Ishikawa (cell line): ENCODE data around the gene FASN.

Source experiments
- CREB1 ChIP-seq: IDR thresholded peaks from 2 replicates; pipeline ENCODE4 v1.6.1; 2012; ENCODE audit warnings: low read depth
- EP300 ChIP-seq: IDR thresholded peaks from 2 replicates; pipeline ENCODE4 v1.6.1; 2012; ENCODE audit warnings: borderline replicate concordance
- FOXM1 ChIP-seq: IDR thresholded peaks from 2 replicates; pipeline ENCODE4 v1.6.1; 2012; ENCODE audit warnings: low read depth, borderline replicate concordance
- RAD21 ChIP-seq: IDR thresholded peaks from 2 replicates; pipeline ENCODE4 v1.6.1; 2012; ENCODE audit warnings: low read depth
- REST ChIP-seq: IDR thresholded peaks from 2 replicates; pipeline ENCODE4 v1.6.1; 2012; ENCODE audit warnings: low read depth, mild to moderate bottlenecking
- TF ChIP-seq, protein P1 (sequence below): IDR thresholded peaks from 2 replicates; pipeline ENCODE4 v1.6.1; 2012

- TF ChIP-seq, protein P1, sequence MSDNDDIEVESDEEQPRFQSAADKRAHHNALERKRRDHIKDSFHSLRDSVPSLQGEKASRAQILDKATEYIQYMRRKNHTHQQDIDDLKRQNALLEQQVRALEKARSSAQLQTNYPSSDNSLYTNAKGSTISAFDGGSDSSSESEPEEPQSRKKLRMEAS, result no peak
- TF ChIP-seq EP300 (no peak), RAD21 (no peak), CREB1 (no peak), REST (no peak), FOXM1 (no peak)
These were observed 44.3 kb downstream of the FASN start for GRCh38 chr17:82053556-82054263.
